Activated CD8-positive, alpha-beta memory T cell treated with anti-CD3 and anti-CD28 coated beads for 1 hour (primary cell): ENCODE measurements around the gene CACNA1B.
"Not testable (repeated sequence)": the region's sequence is repeated elsewhere in the genome, so short reads cannot be mapped to it uniquely, and the experiment has no call there.

ENCODE experiments used
- DNase-seq, 2 donors: peaks; one replicate each; pipeline ENCODE4 v3.0.0-alpha.2; 2020; ENCODE audit warnings: low read depth in 1 of 2; ENCODE audit errors: extremely low read depth in 1 of 2

CACNA1B gene

DNA sequence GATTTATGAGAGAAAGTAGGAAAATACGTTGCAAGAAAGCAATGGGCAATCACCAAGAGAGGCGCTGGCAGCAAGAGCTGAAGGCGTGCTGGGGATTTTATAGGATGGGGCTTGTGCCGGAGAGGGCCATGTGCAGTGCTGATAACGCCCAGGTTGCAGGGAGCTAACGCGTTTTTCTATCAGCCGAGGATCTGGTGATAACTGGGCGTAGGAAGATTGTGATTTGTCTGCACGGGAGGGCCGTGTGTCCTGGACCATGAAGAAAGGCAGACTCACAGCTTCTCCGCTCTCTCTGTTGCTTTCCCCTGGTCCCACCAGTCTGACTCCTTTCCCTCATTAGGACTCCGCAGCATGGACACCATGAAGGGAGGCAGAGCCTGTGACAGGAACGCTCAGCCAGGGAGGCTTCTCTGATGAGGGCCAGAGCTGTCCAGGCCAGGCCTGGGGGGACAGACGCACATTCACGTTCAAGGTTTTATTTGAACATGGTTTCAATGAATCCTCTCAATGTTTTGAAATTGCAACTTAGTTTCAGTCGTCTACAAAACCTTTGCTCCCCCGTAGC lies 11.9 kb upstream of the CACNA1B start:
- DNase-seq: no peak

DNA sequence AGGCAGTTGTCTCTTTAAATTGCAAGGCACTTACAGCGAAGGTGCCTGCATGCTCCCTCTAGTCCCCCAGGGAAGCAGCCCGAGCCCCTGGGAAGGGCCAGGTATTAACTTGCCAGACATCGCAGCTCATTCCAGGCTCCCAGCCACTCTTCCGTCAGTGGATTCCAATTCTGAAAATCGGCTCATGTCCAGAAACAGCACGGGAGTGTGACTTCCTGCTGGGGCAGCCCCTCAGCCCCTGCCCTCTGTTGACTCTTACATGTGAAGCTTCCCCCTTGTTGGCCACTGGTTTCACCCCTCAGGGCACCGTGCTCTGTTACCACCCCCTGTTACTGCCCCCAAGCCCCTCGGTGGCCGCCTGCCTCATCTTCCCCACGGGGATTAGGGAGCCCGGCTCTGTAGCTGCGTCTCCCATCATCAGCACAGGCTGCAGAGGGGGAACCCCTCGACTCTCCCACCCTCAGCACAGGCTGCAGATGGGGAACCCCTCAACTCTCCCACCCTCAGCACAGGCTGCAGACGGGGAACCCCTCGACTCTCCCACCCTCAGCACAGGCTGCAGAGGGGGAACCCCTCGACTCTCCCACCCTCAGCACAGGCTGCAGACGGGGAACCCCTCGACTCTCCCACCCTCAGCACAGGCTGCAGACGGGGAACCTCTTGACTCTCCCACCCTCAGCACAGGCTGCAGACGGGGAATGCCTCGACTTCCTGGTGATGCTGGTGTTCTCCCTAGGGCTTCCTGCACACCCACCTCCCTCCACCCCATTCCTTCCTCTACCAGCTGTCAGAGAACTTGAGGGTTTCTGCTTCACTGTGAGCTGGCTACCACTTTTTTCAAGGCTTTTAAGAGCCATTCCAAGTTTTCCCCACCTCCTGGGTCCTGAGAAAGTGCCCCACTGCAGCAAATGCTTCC lies 11.1 kb upstream of the CACNA1B start:
- no peak for DNase-seq

DNA sequence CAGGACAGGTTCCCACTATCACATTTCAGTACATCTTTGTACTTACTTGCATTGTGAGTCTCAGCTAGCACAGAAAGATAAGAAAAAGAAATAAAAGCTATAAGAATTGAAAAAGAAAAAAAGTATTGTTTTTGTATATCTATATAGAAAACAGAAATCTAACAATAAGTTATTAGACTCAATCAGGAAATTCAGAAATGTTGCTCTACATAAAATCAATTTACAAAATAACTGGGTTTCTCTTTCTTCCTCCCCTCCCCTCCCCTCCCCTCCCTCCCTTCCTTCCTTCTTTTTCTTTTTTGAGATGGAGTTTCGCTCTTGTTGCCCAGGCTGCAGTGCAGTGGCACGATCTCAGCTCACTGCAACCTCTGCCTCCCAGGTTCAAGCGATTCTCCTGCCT lies 7.2 kb upstream of the CACNA1B start:
- no peak for DNase-seq

DNA sequence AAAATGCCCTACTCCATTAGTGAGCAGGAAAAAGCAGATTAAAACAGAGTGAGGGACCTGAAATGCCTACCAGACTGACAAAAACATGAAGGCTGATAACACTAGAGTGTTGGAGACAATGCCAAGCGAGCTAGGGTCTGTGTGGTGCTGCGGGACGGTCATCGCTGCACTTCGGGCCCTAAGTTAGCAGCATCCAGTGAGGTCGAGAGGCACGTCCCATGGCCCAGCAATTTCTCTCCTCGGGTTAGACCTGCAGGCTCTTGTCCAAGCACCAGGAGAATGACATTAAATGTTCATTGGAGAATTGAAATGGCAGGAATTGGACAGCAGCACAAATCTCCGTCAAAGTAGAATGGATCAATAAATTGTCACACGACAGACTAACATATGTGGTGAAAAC lies 5.3 kb upstream of the CACNA1B start:
- no peak for DNase-seq

DNA sequence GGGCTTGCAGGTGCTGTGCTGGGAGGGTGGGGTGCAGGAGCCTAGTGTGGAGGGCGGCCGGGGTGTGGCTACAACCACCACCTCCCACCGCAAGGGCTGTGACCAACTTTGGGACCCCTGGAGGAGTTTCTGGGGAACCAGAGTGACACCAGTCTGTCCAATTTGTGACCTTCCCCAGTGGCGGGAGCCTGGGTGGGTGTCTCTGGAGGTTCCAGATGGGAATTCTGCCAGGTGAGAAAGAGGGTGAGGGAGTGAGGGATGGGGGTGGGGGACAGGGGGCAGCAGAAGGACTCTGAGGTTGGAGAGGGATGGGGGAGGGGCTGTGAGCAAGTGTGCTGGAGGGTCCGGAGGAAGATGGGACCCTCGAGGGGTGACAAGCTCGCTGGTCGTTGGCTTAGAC lies 4.2 kb upstream of the CACNA1B start:
- no peak for DNase-seq

DNA sequence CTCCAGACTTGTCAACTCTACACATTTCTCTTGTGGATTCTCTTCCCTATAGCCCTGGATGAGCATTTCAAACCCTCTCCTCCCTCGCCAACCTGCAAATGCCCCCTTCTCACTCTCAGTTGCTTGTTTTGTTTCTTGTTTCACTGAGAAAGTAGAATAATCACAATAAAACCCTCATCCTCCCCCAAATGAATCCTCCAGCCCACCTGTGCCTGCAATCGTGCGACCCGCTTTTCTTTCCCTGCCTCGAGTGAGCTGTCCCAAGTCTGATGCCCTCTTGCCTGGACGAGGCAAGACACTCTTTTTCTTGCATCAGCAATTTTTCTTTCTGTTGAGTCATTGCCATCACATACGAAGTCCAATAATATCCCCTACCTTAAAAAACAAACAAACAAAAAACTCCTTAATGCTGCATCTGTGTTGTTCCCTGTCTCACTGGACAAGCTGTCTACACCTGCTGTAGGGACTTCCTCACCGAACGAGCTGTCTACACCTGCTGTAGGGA lies 3.7 kb upstream of the CACNA1B start:
- no peak for DNase-seq

DNA sequence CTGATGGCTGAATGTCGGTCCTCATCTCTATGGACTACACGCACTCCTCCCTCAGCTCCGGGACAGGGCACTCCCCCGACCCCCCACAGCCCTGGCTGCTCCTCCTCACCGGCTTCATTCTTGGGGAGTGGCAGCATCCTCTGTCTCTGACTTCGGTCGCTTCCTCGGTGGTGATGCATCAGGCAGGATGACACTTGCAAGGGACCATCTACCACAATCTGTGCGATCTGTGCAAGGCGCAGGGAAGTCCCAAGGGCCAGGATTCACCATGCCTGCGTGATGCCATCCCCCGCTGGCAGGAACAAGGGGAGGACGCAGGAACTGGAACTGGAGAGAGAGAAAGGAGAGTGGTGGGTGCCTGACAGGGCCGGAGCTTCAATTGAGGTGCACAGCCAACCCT lies 2.2 kb upstream of the CACNA1B start:
- DNase-seq: no peak

DNA sequence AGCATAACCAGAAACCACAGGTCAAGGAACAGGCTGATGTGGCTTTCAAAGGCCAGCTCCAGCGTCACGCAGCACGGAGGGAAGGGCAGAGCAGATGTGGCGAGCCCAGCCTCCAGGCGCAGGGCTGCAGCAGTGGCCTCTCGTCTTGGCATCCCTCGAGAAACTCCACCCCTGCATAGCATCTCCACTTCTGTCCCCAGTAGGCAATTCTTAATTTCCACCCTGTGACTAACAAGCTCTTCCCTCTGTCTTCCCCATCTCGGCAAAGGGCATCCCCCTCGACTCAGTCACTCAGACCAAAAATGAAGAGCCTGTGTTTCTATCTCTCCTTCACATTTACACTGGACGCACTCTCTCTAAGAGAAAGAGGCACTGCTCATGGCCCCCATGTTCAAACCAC lies 1.7 kb upstream of the CACNA1B start:
- no peak for DNase-seq

DNA sequence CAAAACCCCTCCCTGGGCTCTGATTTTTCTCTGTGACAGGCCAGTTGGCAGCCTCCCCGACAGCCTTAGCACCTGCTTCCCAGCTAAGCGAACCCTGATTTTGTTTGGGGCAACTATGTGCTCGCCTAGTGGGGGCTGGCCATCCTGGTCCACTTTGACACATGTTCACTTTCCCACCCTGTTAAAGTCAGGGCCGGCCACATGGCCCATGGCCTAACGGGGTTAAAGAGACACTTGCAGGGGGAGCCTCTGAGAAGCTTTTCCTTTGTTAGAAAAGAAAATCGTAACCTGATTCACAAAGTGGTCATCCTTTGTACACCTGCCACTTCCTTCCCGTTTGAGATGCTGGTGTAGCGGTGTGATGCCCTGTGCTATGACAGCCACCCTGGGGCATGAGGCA lies 1.3 kb upstream of the CACNA1B start:
- no peak for DNase-seq

DNA sequence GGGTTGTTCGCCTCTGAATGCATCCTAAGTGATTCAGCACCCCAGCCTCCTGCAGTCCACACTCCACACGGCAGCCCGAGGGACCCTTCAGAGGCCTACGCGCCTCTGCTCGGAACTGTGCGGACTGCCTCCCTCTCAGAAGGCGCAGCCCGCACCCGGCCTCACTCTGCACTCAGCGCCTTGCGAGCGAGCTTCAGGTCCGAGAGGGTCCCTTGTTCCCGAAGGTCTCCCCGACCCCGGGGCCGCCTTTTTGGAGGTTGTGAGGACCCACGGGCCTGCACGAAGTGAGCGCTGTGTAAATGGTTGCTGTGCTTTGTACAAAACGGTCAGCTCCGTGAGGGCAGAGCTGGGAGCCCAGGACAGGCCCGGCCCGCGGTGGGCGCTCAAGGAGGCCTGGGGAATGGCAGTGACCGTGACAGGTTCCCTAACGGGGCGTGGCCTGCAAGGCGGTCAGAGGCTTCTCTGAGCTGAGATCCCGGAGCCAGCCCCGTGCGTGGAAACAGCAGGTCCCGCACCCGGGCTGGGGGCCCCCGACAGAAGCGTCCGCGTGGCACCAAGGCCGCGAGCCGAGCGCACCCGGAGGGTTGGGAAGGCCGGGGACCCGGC lies 698 bp upstream of the CACNA1B start:
- no peak for DNase-seq

DNA sequence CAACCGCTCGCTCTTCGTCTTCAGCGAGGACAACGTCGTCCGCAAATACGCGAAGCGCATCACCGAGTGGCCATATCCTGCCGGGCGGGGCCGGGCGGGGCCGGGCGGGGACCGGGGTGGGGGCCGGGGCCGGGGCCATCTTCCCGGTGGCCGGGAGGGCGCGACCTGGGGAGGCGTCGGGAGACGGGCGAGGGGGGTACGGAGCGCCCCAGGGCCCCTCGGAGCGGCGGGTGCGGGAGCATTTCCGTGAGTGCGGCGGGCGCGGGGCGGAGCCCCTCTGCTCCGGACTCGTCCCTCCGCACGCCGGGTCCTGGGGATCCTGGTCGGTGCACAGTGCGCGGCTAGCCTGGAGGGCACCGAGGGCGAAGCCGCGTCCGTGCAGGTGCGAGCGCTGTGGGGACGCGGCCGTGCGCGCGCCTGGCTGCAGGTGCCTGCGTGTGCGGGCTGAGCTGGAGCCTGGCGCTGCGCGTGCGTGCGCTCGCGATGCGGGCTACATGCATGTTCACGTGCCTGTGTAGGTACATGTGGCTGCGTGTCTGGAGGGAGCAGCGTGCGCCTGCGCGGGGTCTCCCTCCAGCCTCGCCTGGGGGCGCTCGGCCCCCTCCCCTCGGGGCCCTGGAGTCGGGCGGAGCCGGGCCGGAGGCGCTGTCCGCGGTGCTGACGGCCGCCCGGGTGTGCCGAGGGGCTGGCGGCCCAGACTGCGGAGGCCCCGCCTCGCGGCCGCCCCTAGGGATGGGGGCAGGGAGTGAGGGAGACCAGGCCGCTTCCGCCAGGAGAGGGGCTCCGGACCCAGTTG lies 762 bp downstream of the CACNA1B start:
- DNase-seq: no peak

DNA sequence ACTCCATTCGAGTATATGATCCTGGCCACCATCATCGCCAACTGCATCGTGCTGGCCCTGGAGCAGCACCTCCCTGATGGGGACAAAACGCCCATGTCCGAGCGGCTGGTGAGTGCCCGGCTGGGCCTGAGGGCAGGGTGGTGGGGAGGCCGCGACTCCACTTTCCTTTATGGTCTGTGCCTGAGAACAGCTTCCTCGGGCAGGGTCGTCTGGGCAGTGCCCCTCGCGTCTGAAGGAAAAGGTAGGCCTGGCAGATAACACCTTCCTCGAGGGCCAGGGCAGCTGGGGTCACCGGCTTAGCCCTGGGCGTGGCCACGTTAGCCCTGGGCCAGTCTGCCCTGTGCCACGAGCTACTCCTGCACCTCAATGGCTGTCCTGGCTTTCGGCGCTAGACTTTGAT lies 1.5 kb downstream of the CACNA1B start:
- DNase-seq: no peak

DNA sequence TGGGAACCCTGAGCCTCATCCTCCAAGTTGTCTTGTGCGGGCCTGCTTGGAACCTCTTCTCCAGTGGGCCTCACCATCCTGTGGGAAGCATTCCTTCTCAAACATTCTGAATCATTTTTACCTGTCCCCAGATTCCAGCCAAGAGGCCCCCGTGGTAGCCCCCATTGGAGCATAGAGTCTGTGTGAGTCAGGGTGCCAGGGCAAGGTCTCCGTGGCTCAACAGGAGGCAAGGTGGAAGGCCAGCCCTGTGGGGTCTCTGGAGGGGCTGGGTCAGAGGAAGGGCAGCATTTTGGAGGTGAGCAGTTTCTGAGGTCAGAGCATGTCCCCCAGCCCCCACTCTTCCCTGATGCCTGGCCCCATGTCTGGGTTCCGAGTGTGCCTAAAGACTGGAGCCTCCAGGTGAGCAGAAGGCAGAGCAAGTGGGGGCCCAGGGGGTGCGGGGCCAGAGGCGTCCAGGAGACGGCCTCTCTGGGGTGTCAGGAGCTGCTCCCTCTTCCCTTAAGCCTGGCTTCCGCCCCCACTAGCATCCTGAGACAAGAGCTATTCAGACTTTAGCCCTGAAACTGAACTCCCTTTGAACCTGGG lies 2.1 kb downstream of the CACNA1B start:
- no peak for DNase-seq

DNA sequence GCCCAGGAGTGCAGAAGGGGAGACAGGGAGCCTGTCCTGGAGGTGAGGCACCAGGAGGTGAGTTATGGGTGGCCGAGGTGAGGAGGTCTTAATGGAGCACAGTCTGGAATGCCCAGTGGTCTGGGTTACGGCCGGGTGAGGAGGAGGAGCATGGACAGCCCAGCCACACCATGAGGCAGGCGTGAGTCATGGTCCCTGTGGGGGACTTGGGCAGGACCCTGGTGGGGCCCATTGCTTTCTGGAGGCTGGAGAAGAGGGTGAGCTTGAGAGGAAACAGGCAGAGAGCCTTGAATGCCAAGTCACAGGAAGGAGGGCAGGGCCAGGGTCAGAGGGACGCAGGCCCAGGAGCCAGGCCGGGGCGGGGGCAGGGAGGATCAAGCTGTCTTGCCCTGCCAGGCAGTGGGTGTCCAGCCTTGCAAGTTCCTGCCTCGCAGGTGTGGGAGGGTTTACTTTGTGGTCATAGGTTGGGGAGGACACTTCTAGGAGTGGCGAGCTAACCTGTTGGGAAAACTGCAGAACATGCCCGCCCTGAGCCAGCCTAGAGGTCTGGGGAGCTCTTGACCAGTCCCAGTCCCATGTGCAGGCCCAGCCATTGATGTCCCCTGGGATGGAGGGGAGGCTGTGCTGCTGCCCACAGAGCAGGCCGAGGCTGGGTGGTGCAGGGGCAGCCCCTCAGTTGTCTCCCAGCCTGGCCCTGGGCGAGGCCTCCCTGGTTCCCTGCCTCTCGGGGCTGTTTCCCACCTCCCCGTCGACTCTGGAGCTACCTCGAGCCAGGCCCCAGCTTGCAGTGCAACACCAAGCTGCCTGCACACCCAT lies 2.8 kb downstream of the CACNA1B start:
- no peak for DNase-seq

DNA sequence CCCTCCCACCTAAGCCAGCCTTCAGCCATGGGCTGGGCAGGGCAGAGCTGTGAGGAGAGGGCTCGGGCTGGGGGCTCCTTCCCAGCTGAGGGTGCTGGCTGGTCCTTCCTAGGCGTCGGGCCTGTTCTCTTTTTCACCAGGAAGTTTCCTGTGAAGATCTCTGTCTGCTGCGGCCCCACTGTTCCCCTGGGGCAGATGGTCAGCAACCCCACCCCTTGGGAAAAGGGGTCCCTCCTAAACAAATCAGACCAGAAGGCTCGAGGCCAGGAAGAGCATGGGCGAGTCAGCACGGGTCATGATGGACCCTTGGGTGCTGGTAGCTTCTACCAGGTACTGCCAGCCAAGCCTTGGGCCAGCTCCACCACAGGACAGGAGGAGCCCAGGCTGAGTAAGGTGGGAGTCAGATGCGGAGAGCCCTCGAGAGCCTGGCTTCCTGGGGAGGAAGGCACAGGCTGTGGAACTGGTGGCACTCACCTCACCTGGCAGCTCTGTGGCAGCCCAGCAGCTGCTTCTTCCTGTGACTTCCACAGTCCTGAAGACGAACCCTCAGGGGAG lies 3.5 kb downstream of the CACNA1B start:
- DNase-seq: no peak

DNA sequence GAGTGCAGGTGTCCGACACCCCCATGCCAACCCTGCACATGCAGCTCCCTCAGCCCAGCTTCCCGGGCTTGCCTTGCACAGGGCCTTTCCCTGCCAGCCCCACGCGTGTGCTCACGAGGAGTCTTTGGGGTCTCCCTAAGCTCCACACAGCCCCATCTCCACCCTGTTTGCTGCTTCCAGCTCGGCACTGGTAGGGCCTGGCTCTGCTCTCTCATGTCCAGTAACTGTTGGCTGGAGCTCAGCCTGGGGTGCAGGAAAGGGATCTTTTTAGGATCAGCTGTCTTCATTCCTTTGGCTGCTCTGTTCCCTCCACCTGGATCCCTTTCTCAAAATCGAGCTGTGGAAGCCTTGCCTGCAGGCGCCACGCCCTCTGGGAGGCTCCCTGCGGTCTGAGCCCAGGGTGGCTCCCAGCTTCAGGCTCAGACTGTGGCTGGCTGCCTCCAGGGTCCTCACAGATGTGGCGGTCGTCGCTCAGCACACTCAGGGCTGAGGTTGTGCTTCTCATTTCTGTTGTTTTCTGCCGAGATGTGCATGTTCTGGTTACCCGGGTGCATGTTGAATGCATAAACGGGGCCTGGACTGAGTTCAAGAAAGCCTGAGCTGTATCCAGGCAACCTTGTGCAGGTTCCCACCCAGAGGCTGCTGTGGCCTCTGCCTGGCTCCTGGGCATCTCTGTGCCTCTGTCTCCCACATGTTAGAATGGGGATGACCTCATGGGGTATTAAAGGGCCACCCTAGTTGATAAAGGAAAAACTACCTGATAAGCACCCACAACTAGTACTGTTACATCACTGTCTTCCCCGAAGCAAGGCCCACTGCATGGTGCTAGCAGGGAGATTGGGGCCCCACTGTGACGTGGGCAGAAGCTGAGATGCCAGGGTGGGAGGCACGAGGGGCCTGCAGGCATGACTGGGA lies 4.3 kb downstream of the CACNA1B start:
- DNase-seq: no peak

DNA sequence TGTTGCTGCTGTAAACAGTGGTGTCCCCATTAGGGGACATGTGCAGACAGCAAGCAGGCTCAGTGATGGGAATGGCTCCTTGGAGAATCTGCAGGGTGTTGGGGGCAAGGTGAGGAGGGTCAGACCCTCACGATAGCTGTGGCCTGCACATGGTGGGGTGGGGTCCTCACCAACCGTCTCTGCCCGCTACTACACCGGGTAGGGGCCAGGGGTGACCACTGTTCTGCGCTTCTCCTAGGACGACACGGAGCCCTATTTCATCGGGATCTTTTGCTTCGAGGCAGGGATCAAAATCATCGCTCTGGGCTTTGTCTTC lies 4.9 kb downstream of the CACNA1B start:
- DNase-seq: no peak

DNA sequence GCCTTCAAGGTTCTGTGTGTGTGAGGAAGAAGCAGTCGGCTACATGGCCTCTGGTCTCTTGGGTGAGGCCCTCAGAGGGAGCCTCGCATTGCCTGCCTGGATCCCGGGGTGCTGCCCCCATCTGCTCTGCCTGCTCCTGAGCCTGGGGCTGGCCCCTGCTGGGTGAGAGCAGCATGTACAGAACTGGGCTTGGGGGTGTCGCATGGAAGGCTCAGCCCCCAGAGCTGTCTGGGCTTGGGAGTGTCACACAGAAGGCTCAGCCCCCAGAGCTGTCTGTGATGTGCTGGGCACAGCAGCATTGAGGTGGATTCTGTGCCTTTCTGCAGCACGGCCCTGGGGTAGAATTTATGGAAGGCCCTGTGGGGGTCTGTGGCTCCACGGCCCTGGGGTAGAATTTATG lies 6.4 kb downstream of the CACNA1B start:
- DNase-seq: not testable (repeated sequence)

DNA sequence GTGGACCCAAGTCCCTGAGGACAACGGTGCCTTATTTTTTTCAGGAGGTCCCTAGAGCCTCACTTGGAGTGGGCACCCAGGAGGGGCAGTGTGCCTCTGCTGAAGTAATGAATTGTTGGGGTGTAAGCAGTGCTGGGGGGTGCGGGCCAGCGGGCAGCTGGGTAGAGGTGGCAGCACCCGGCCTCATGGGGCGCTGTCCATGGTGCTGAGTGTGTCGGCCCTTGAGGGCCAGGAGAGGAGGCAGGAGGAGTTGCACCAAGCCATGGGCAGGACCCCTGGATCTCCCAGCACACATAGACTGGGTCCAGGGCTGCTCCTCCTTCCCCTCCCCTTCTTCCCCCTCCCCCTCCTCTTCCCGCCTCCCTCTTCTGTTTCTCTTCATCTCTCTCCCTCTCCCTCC lies 7.0 kb downstream of the CACNA1B start:
- DNase-seq: not testable (repeated sequence)
